HEK293 (cell line): Measurements from ENCODE around the gene SPIB.

ENCODE experiments used
- CTCF ChIA-PET: fragments of 350-600 bp; formaldehyde crosslinking; extraction: SDS; loops from one replicate; lab custom pipeline; 2021; ENCODE audit warnings: antibody characterized with exemption; lab: Yijun Ruan, JAX
- POLR2A ChIA-PET: fragments of 300-600 bp; formaldehyde crosslinking; extraction: SDS; loops from one replicate; lab custom pipeline; 2020; ENCODE audit warnings: antibody characterized with exemption, inconsistent platforms; lab: Yijun Ruan, JAX
- H3K27ac ChIP-seq: fragments of 200-500 bp; sonication (Bioruptor generic); 2 replicates; pipeline ENCODE4 v1.5.1; 2014; ENCODE audit warnings: low read depth, low read length, control low read depth, inconsistent platforms; ENCODE audit errors: extremely low read depth
- H3K36me3 ChIP-seq, 2 experiments: fragments of 200-500 bp in 1 of 2; sonication (Bioruptor generic) in 1 of 2; 1 replicate in 1 of 2; 2 replicates in 1 of 2; pipeline ENCODE4 v1.5.1; 2014 to 2017; ENCODE audit warnings: inconsistent platforms in 2 of 2, low read length in 2 of 2; ENCODE audit not compliant: control insufficient read depth in 2 of 2, insufficient read depth in 1 of 2
- H3K4me1 ChIP-seq: fragments of 200-500 bp; sonication (Bioruptor generic); 2 replicates; pipeline ENCODE4 v1.5.1; 2014; ENCODE audit warnings: mild to moderate bottlenecking, low read length, inconsistent platforms; ENCODE audit not compliant: control insufficient read depth, insufficient read depth
- H3K4me3 ChIP-seq: 2 replicates; pipeline ENCODE4 v1.5.1; 2011; ENCODE audit warnings: low read depth, mild to moderate bottlenecking, control low read depth, low read length, moderate library complexity
- H3K9me3 ChIP-seq: fragments of 200-500 bp; sonication (Bioruptor generic); 2 replicates; pipeline ENCODE4 v1.5.1; 2014; ENCODE audit warnings: low read depth, low read length, inconsistent platforms; ENCODE audit not compliant: control insufficient read depth, insufficient read depth
- BCL11B ChIP-seq: fragments of 450-650 bp; formaldehyde crosslinking; IDR thresholded peaks from 2 replicates; pipeline ENCODE4 v1.5.1; 2016; ENCODE audit warnings: low read depth, missing biosample characterization, missing genetic modification characterization
- HOXC10 ChIP-seq: sonication (generic); formaldehyde crosslinking; IDR thresholded peaks from 2 replicates; pipeline ENCODE4 v1.8.1; 2023; ENCODE audit warnings: mild to moderate bottlenecking, missing genetic modification reagents
- MYNN ChIP-seq: fragments of 450-650 bp; formaldehyde crosslinking; IDR thresholded peaks from 2 replicates; pipeline ENCODE4 v1.5.1; 2016; ENCODE audit warnings: missing biosample characterization, missing genetic modification characterization, borderline replicate concordance
- PRDM1 ChIP-seq: fragments of 450-650 bp; formaldehyde crosslinking; IDR thresholded peaks from 2 replicates; pipeline ENCODE4; 2016; ENCODE audit warnings: missing biosample characterization, missing genetic modification characterization
- SCRT2 ChIP-seq: fragments of 450-650 bp; formaldehyde crosslinking; IDR thresholded peaks from 2 replicates; pipeline ENCODE4 v1.5.1; 2016; ENCODE audit warnings: missing biosample characterization, missing genetic modification characterization
- ZBTB1 ChIP-seq: fragments of 450-650 bp; formaldehyde crosslinking; IDR thresholded peaks from 2 replicates; pipeline ENCODE4 v1.5.1; 2016; ENCODE audit warnings: missing biosample characterization, missing genetic modification characterization
- ZBTB17 ChIP-seq: fragments of 450-650 bp; formaldehyde crosslinking; IDR thresholded peaks from 2 replicates; pipeline ENCODE4 v1.5.1; 2016; ENCODE audit warnings: missing biosample characterization, missing genetic modification characterization
- ZFP3 ChIP-seq: fragments of 450-650 bp; formaldehyde crosslinking; IDR thresholded peaks from 2 replicates; pipeline ENCODE4 v1.5.1; 2016; ENCODE audit warnings: low read depth, missing biosample characterization, missing genetic modification characterization
- ZIC2 ChIP-seq: fragments of 450-650 bp; formaldehyde crosslinking; IDR thresholded peaks from 2 replicates; pipeline ENCODE4 v1.5.1; 2016; ENCODE audit warnings: missing biosample characterization, missing genetic modification characterization
- ZNF10 ChIP-seq: fragments of 450-650 bp; formaldehyde crosslinking; IDR thresholded peaks from 2 replicates; pipeline ENCODE4 v1.5.1; 2017; ENCODE audit warnings: missing biosample characterization, missing genetic modification characterization
- ZNF133 ChIP-seq: fragments of 450-650 bp; formaldehyde crosslinking; IDR thresholded peaks from 2 replicates; pipeline ENCODE4 v1.5.1; 2016; ENCODE audit warnings: missing biosample characterization, missing genetic modification characterization
- ZNF157 ChIP-seq: fragments of 450-650 bp; formaldehyde crosslinking; IDR thresholded peaks from 2 replicates; pipeline ENCODE4 v1.5.1; 2016; ENCODE audit warnings: missing biosample characterization, missing genetic modification characterization
- ZNF19 ChIP-seq: fragments of 450-650 bp; formaldehyde crosslinking; IDR thresholded peaks from 2 replicates; pipeline ENCODE4; 2016; ENCODE audit warnings: missing biosample characterization, missing genetic modification characterization, low read depth
- ZNF2 ChIP-seq: fragments of 450-650 bp; formaldehyde crosslinking; IDR thresholded peaks from 2 replicates; pipeline ENCODE4 v1.5.1; 2016; ENCODE audit warnings: missing biosample characterization, missing genetic modification characterization
- ZNF23 ChIP-seq: fragments of 450-650 bp; formaldehyde crosslinking; IDR thresholded peaks from 2 replicates; pipeline ENCODE4 v1.5.1; 2016; ENCODE audit warnings: missing biosample characterization, missing genetic modification characterization, borderline replicate concordance
- ZNF302 ChIP-seq: fragments of 450-650 bp; formaldehyde crosslinking; IDR thresholded peaks from 2 replicates; pipeline ENCODE4 v1.5.1; 2016; ENCODE audit warnings: missing biosample characterization, missing genetic modification characterization, low read depth
- ZNF549 ChIP-seq: fragments of 450-650 bp; IDR thresholded peaks from 2 replicates; pipeline ENCODE4 v1.5.1; 2018; ENCODE audit warnings: missing biosample characterization, missing genetic modification characterization, mild to moderate bottlenecking, inconsistent platforms, moderate library complexity
- ZNF561 ChIP-seq: fragments of 450-650 bp; IDR thresholded peaks from 2 replicates; pipeline ENCODE4 v1.5.1; 2018; ENCODE audit warnings: missing biosample characterization, missing genetic modification characterization, borderline replicate concordance
- ZNF596 ChIP-seq: fragments of 450-650 bp; IDR thresholded peaks from 2 replicates; pipeline ENCODE4 v1.5.0; 2018; ENCODE audit warnings: missing biosample characterization, mild to moderate bottlenecking, missing genetic modification characterization, moderate library complexity
- ZNF626 ChIP-seq: fragments of 450-650 bp; sonication (Bioruptor Pico); formaldehyde crosslinking; IDR thresholded peaks from 2 replicates; pipeline ENCODE4 v1.5.1; 2018; ENCODE audit warnings: missing biosample characterization, missing genetic modification characterization, inconsistent platforms
- ZNF660 ChIP-seq: fragments of 450-650 bp; IDR thresholded peaks from 2 replicates; pipeline ENCODE4 v1.5.1; 2018; ENCODE audit warnings: missing biosample characterization, mild to moderate bottlenecking, missing genetic modification characterization
- ZNF677 ChIP-seq: fragments of 450-650 bp; IDR thresholded peaks from 2 replicates; pipeline ENCODE4 v1.5.0; 2018; ENCODE audit warnings: missing biosample characterization, mild to moderate bottlenecking, missing genetic modification characterization, moderate library complexity
- ZNF701 ChIP-seq: fragments of 450-650 bp; formaldehyde crosslinking; IDR thresholded peaks from 2 replicates; pipeline ENCODE4 v1.5.1; 2016; ENCODE audit warnings: missing biosample characterization, missing genetic modification characterization
- ZNF707 ChIP-seq: fragments of 450-650 bp; formaldehyde crosslinking; IDR thresholded peaks from 2 replicates; pipeline ENCODE4 v1.5.1; 2016; ENCODE audit warnings: missing biosample characterization, missing genetic modification characterization
- TF ChIP-seq, protein P1 (sequence below): fragments of 450-650 bp; formaldehyde crosslinking; IDR thresholded peaks from 2 replicates; pipeline ENCODE4 v1.5.0; 2017; ENCODE audit warnings: missing biosample characterization, missing genetic modification characterization, borderline replicate concordance
- TF ChIP-seq, protein P2 (sequence below): fragments of 450-650 bp; formaldehyde crosslinking; IDR thresholded peaks from 2 replicates; pipeline ENCODE4 v1.5.1; 2017; ENCODE audit warnings: missing biosample characterization, missing genetic modification characterization
- TF ChIP-seq, protein P3 (sequence below): fragments of 450-650 bp; formaldehyde crosslinking; IDR thresholded peaks from 2 replicates; pipeline ENCODE4 v1.5.1; 2016; ENCODE audit warnings: missing biosample characterization, missing genetic modification characterization
- TF ChIP-seq, protein P4 (sequence below): IDR thresholded peaks from 2 replicates; pipeline ENCODE4 v1.6.1; 2011; ENCODE audit warnings: mild to moderate bottlenecking, low read depth, low read length, borderline replicate concordance
- TF ChIP-seq, protein P5 (sequence below): fragments of 450-650 bp; formaldehyde crosslinking; IDR thresholded peaks from 2 replicates; pipeline ENCODE4; 2016; ENCODE audit warnings: missing biosample characterization, missing genetic modification characterization

SPIB gene

DNA sequence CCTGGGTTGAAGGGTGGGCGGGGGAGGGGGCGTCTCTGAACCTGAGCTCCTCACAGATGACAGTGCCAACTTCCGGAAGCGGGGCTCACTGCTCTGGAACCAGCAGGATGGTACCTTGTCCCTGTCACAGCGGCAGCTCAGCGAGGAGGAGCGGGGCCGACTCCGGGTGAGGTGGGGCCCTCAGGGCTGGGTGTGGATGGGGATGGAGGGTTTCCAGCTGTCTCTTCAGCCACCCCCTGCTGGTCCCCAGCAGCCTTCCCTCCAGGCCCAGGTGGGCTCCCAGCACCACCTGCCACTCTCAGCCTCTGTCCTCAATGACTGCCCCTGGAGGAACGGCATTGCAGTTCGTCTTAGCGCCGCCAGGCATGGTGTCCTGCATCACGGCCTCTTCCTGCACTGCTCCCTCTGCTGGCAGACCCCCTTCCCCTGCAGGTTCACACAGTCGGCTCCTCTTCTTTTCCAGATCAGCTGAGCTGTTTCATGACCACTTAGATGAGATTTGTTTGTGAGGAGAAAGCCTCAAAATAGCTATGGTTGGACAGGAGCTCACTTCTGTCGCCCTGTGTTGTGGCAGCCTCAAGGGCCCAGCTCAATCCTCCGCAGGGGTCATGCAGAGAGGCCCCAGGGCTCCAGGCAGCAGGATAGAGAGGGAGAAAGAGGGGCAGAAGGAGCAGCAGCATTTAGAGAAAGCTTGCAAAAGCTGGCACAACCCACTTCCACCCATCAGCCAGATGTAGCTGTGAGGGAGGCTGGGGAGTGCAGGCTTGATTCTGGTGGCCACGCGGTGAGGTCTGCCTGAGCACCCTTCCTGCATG is 60.4 kb downstream of the SPIB start:
- Histone ChIP-seq H3K36me3 (peaks cover 15 to 55% of the 10 kb centered on the region in 2 experiments; a peak in 2 of 3 replicates), H3K27ac (no peak overlapping the region), H3K4me1 (peaks cover 7% of the 10 kb centered on the region; the same call in 1 of the 2 replicates), H3K4me3 (no peak overlapping the region), H3K9me3 (no peaks in the 10 kb centered on the region)
- POLR2A ChIA-PET = interaction anchor here (1.6 to 1.7 kb wide), 2 partner anchors 32 to 95 kb away, joined by 6 to 7 read pairs; partner anchors contain the start of genes JOSD2 and POLD1
- CTCF ChIA-PET = interaction anchor here (0.5 to 2.2 kb wide), 15 partner anchors 8 to 952 kb away, joined by 3 to 14 read pairs (median 3); no protein-coding TSS in a partner anchor
- TF ChIP-seq ZNF626 (tag by site-specific recombination) (no peak), ZNF549 (tag by site-specific recombination) (no peak), ZNF677 (no peak), SCRT2 (tag by site-specific recombination) (no peak), ZNF133 (no peak), ZNF10 (tag by site-specific recombination) (no peak), HOXC10 (CRISPR knock-in tag) (0 out of 2 replicates have a peak, but pooled peaks have one; percentile 1), ZNF707 (no peak), ZNF660 (0 out of 2 replicates have a peak, but pooled peaks have one; percentile 26), ZNF2 (tag by site-specific recombination) (0 out of 2 replicates have a peak, but pooled peaks have one; percentile 40), ZNF23 (tag by site-specific recombination) (no peak), ZNF596 (tag by site-specific recombination) (no peak), ZIC2 (tag by site-specific recombination) (peak; percentile 57), ZNF701 (tag by site-specific recombination) (no peak), BCL11B (no peak), ZBTB1 (tag by site-specific recombination) (no peak), ZFP3 (tag by site-specific recombination) (no peak), ZNF561 (tag by site-specific recombination) (0 out of 2 replicates have a peak, but pooled peaks have one; percentile 28), ZNF19 (no peak), ZNF157 (tag by site-specific recombination) (no peak), ZBTB17 (tag by site-specific recombination) (no peak), ZNF302 (tag by site-specific recombination) (no peak), MYNN (no peak), PRDM1 (tag by site-specific recombination) (no peak)
- TF ChIP-seq, protein P1, sequence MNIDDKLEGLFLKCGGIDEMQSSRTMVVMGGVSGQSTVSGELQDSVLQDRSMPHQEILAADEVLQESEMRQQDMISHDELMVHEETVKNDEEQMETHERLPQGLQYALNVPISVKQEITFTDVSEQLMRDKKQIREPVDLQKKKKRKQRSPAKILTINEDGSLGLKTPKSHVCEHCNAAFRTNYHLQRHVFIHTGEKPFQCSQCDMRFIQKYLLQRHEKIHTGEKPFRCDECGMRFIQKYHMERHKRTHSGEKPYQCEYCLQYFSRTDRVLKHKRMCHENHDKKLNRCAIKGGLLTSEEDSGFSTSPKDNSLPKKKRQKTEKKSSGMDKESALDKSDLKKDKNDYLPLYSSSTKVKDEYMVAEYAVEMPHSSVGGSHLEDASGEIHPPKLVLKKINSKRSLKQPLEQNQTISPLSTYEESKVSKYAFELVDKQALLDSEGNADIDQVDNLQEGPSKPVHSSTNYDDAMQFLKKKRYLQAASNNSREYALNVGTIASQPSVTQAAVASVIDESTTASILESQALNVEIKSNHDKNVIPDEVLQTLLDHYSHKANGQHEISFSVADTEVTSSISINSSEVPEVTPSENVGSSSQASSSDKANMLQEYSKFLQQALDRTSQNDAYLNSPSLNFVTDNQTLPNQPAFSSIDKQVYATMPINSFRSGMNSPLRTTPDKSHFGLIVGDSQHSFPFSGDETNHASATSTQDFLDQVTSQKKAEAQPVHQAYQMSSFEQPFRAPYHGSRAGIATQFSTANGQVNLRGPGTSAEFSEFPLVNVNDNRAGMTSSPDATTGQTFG = no peak
- TF ChIP-seq, protein P2, sequence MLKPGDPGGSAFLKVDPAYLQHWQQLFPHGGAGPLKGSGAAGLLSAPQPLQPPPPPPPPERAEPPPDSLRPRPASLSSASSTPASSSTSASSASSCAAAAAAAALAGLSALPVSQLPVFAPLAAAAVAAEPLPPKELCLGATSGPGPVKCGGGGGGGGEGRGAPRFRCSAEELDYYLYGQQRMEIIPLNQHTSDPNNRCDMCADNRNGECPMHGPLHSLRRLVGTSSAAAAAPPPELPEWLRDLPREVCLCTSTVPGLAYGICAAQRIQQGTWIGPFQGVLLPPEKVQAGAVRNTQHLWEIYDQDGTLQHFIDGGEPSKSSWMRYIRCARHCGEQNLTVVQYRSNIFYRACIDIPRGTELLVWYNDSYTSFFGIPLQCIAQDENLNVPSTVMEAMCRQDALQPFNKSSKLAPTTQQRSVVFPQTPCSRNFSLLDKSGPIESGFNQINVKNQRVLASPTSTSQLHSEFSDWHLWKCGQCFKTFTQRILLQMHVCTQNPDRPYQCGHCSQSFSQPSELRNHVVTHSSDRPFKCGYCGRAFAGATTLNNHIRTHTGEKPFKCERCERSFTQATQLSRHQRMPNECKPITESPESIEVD (tag by site-specific recombination) = no peak
- TF ChIP-seq, protein P3, sequence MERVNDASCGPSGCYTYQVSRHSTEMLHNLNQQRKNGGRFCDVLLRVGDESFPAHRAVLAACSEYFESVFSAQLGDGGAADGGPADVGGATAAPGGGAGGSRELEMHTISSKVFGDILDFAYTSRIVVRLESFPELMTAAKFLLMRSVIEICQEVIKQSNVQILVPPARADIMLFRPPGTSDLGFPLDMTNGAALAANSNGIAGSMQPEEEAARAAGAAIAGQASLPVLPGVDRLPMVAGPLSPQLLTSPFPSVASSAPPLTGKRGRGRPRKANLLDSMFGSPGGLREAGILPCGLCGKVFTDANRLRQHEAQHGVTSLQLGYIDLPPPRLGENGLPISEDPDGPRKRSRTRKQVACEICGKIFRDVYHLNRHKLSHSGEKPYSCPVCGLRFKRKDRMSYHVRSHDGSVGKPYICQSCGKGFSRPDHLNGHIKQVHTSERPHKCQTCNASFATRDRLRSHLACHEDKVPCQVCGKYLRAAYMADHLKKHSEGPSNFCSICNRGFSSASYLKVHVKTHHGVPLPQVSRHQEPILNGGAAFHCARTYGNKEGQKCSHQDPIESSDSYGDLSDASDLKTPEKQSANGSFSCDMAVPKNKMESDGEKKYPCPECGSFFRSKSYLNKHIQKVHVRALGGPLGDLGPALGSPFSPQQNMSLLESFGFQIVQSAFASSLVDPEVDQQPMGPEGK (tag by site-specific recombination) = no peak
- TF ChIP-seq, protein P4, sequence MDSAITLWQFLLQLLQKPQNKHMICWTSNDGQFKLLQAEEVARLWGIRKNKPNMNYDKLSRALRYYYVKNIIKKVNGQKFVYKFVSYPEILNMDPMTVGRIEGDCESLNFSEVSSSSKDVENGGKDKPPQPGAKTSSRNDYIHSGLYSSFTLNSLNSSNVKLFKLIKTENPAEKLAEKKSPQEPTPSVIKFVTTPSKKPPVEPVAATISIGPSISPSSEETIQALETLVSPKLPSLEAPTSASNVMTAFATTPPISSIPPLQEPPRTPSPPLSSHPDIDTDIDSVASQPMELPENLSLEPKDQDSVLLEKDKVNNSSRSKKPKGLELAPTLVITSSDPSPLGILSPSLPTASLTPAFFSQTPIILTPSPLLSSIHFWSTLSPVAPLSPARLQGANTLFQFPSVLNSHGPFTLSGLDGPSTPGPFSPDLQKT = no peak
- TF ChIP-seq, protein P5, sequence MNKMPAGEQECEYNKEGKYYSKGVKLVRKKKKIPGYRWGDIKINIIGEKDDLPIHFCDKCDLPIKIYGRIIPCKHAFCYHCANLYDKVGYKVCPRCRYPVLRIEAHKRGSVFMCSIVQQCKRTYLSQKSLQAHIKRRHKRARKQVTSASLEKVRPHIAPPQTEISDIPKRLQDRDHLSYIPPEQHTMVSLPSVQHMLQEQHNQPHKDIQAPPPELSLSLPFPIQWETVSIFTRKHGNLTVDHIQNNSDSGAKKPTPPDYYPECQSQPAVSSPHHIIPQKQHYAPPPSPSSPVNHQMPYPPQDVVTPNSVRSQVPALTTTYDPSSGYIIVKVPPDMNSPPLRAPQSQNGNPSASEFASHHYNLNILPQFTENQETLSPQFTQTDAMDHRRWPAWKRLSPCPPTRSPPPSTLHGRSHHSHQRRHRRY (tag by site-specific recombination) = no peak
